Measurements from ENCODE around the gene ST6GAL1. TPM values are rescaled to one million over a fixed set of nuclear protein-coding genes. Genes with fewer than 3 reads are reported as not detected.

ST6GAL1 gene
- total and polyA plus RNA-seq, 7 experiments from 2014 or later: 115 to 313 (median 214) TPM

DNA sequence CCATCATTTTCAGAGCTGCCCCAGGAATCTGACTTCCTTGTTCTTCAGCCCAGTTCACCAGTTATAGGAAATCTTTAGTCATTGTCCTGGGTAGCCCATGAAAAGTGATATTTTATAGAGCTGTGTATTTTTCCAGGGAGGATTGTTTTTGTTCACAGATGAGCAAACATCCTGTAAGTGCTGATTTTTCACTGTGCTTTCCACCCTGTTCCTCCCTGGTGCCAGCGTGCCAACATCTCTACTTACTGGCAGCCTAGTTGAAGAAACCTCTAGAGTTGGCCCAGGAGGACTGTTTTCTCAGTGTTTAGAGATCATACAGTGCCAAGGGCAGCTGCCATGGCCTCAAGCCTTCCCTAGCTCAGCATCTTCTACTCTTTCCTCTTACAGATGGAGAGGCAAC is 41.3 kb downstream of the ST6GAL1 start:
- ATAC-seq: no peak
- Histone ChIP-seq H3K36me3 (ENCODE audit: control insufficient read depth in 2 of 3, insufficient read depth in 3 of 3, low read length in 3 of 3) (peaks cover 5 to 57% (median 18%) of the 10 kb centered on the region in 3 experiments), H3K4me3 (ENCODE audit: low read length) (no peak overlapping the region), H3K27ac (ENCODE audit: low read depth, low read length) (no peak overlapping the region), H3K4me1 (ENCODE audit: control insufficient read depth in 2 of 2, insufficient read depth in 2 of 2, low read length in 2 of 2) (no peaks in the 10 kb centered on the region), H3K27me3 (ENCODE audit: control insufficient read depth in 2 of 2, insufficient read depth in 2 of 2, low read length in 2 of 2) (no peaks in the 10 kb centered on the region), H3K9me3 (ENCODE audit: control insufficient read depth in 2 of 3, low read length in 3 of 3) (no peaks in the 10 kb centered on the region)
- no peak for DNase-seq
- peaks cover 15 to 83% (median 61%) of the 10 kb centered on the region in 5 donors for H3K36me3 Mint-ChIP-seq
- peaks cover 0 to 3% (median 0%) of the 10 kb centered on the region in 11 donors for H3K9me3 Mint-ChIP-seq
- ChIA-PET POLR2A (interaction anchor here (0.7 to 1.0 kb wide), 7 partner anchors 9 to 56 kb away, joined by 3 to 5 read pairs (median 3); no protein-coding TSS in a partner anchor), CTCF (interaction anchor here (1.0 kb wide), 1 partner anchor 122 kb away, joined by 4 read pairs; no protein-coding TSS in a partner anchor)
- H3K4me3 Mint-ChIP-seq: no peak overlapping the region
- H3K27ac Mint-ChIP-seq: peak overlapping the region in 2 of 9 donors; percentile 12 to 13
- intact Hi-C loops (cut with micrococcal nuclease): no loop called here
- peaks cover 26 to 55% (median 36%) of the 10 kb centered on the region in 7 donors for H3K4me1 Mint-ChIP-seq
- no peaks in the 10 kb centered on the region for H3K27me3 Mint-ChIP-seq

DNA sequence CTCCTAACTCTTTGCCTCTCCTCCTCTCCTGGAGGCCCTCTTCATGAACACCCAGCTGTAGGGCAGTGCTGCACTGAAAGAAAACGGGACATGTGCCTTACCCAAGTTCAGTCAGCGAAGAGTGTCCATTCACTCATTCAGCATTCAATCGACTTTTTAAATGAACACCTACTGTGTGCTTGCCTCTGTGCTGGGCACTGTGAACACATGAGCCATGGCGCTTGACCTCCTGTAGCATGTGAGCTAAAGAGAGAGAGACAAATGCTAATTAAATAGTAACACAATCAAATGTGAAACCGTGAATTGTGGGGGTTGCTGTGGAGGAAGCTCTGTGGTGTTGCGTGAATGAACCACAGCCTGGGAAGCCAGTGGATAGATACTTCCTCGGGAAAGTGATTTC is 43.4 kb downstream of the ST6GAL1 start:
- peaks cover 22 to 42% (median 29%) of the 10 kb centered on the region in 7 donors for H3K4me1 Mint-ChIP-seq
- peaks cover 0 to 3% (median 0%) of the 10 kb centered on the region in 11 donors for H3K9me3 Mint-ChIP-seq
- Histone ChIP-seq H3K4me3 (ENCODE audit: low read length) (no peak overlapping the region), H3K27me3 (ENCODE audit: control insufficient read depth in 2 of 2, insufficient read depth in 2 of 2, low read length in 2 of 2) (no peaks in the 10 kb centered on the region), H3K27ac (ENCODE audit: low read depth, low read length) (no peak overlapping the region), H3K4me1 (ENCODE audit: control insufficient read depth in 2 of 2, insufficient read depth in 2 of 2, low read length in 2 of 2) (no peaks in the 10 kb centered on the region), H3K9me3 (ENCODE audit: control insufficient read depth in 2 of 3, low read length in 3 of 3) (no peaks in the 10 kb centered on the region), H3K36me3 (ENCODE audit: control insufficient read depth in 2 of 3, insufficient read depth in 3 of 3, low read length in 3 of 3) (peaks cover 5 to 48% (median 18%) of the 10 kb centered on the region in 3 experiments)
- no peak overlapping the region for H3K4me3 Mint-ChIP-seq
- no peaks in the 10 kb centered on the region for H3K27me3 Mint-ChIP-seq
- DNase-seq: no peak
- H3K36me3 Mint-ChIP-seq: peaks cover 11 to 70% (median 53%) of the 10 kb centered on the region in 5 donors
- no peak for ATAC-seq
- intact Hi-C loops (cut with micrococcal nuclease): no loop called here
- ChIA-PET POLR2A (no interaction called here), CTCF (no interaction called here)
- H3K27ac Mint-ChIP-seq: no peak overlapping the region

DNA sequence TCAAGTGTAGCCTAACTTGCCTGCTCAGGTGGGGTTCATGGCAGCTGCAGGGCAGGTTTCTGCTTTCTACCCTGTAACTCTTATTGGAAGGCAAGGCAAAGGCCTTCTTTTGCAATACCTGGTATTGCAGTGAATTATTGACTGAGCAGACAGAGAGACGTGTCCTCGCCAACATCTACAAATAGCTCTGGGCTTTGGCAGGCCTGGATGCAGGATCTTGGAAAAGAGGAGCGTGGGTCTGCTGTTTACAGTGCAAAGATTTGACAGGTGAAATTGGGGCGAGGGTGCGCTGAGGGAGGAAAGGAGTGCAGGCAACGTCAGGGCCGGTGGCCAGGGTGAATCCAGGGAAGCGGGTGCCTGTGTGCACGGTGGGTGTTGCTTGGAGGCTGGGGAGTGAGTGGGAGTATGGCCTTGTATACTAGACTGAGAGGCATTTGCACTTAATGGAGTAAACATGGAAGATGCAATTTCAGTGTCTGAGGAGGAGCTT is 44.5 kb downstream of the ST6GAL1 start:
- Mint-ChIP-seq H3K4me3 (no peak overlapping the region), H3K4me1 (peaks cover 12 to 33% (median 20%) of the 10 kb centered on the region in 7 donors), H3K27me3 (no peaks in the 10 kb centered on the region), H3K36me3 (peaks cover 11 to 69% (median 52%) of the 10 kb centered on the region in 5 donors), H3K27ac (peak overlapping the region in 3 of 9 donors; percentile 15 to 78 (median 18)), H3K9me3 (no peaks in the 10 kb centered on the region)
- POLR2A ChIA-PET: no interaction called here
- no peaks in the 10 kb centered on the region for H3K27me3 ChIP-seq (ENCODE audit: control insufficient read depth in 2 of 2, insufficient read depth in 2 of 2, low read length in 2 of 2)
- DNase-seq (no peak), ATAC-seq (no peak)
- no peak overlapping the region for H3K4me3 ChIP-seq (ENCODE audit: low read length)
- intact Hi-C loops (cut with micrococcal nuclease): no loop called here
- no peak overlapping the region for H3K27ac ChIP-seq (ENCODE audit: low read depth, low read length)
- H3K36me3 ChIP-seq (ENCODE audit: control insufficient read depth in 2 of 3, insufficient read depth in 3 of 3, low read length in 3 of 3): peaks cover 6 to 56% (median 18%) of the 10 kb centered on the region in 3 experiments
- CTCF ChIA-PET: no interaction called here
- H3K4me1 ChIP-seq (ENCODE audit: control insufficient read depth in 2 of 2, insufficient read depth in 2 of 2, low read length in 2 of 2): no peaks in the 10 kb centered on the region
- H3K9me3 ChIP-seq (ENCODE audit: control insufficient read depth in 2 of 3, low read length in 3 of 3): no peaks in the 10 kb centered on the region

DNA sequence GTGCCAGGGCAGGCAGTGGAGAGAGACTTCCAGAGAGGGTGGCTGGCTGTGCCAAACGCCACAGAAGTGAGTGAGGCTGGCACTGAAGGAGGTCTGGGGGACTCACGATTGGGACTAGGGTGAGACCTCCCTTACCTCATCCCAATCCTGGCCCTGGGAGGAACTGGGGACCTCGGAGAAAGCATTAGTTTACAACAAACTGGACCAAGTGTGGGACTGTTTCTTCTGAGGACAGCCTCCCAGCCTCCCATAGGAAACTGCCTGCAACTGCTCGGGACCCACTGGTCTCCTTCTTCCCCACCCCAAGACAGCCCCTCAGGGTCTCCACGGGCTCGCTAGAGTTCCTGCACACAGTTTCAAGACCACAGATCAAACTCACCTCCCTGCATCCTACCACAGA is 45.4 kb downstream of the ST6GAL1 start:
- Histone ChIP-seq H3K4me3 (ENCODE audit: low read length) (no peak overlapping the region), H3K27me3 (ENCODE audit: control insufficient read depth in 2 of 2, insufficient read depth in 2 of 2, low read length in 2 of 2) (no peaks in the 10 kb centered on the region), H3K4me1 (ENCODE audit: control insufficient read depth in 2 of 2, insufficient read depth in 2 of 2, low read length in 2 of 2) (no peaks in the 10 kb centered on the region), H3K27ac (ENCODE audit: low read depth, low read length) (no peak overlapping the region), H3K9me3 (ENCODE audit: control insufficient read depth in 2 of 3, low read length in 3 of 3) (no peaks in the 10 kb centered on the region), H3K36me3 (ENCODE audit: control insufficient read depth in 2 of 3, insufficient read depth in 3 of 3, low read length in 3 of 3) (peaks cover 10 to 61% (median 15%) of the 10 kb centered on the region in 3 experiments)
- Mint-ChIP-seq H3K9me3 (no peaks in the 10 kb centered on the region), H3K4me3 (no peak overlapping the region), H3K27me3 (no peaks in the 10 kb centered on the region), H3K36me3 (peaks cover 12 to 69% (median 50%) of the 10 kb centered on the region in 5 donors), H3K27ac (no peak overlapping the region), H3K4me1 (peaks cover 10 to 29% (median 14%) of the 10 kb centered on the region in 7 donors)
- ATAC-seq: no peak
- POLR2A ChIA-PET: interaction anchor here (0.6 kb wide), 1 partner anchor 1095 kb away, joined by 4 read pairs; no protein-coding TSS in a partner anchor
- intact Hi-C loops (cut with micrococcal nuclease): no loop called here
- DNase-seq: no peak
- CTCF ChIA-PET: no interaction called here

DNA sequence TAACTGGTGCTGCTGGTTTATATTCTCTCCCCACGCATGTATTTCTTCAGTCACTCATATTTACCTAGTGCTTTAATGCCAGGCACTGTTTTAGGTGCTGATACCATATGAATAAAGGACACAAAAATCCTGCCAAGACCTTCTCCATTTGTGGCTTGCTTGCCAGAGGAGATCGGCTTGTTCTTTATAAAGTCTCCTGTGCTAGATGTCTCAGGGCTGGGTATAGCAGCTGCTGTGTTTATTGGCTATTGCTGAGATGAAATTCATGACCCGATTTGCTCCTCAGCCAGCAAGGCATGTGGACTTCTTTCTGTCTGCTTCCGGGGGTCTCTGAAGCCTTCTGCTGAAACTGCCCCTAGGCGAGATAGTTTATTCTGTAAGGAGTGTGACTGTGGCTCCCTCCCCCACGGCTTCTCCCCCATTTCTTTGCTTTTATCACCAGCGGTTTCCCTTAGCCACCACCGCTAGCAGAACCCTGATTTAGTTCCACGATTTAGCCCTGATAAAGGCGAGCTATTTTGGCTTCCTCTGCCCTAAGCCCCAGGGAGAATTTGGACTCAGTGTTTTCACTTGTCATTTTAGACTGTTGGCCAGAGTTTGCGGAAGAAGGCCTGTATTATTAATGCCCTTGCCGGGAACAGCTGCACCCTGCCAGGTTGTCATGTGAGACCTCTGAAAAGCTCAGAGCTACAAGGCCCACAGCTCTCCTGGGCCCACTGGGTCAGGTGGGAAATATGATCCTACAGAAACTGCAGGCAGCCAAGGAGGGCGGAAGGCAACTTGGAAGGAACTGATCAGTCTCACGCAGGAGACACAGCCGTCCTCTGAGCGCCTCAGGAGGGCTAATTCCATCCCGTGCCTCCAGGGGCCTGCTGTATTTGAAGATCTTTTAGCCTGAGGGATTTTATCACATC is 46.8 kb downstream of the ST6GAL1 start:
- no peak for DNase-seq
- intact Hi-C loops (cut with micrococcal nuclease): no loop called here
- POLR2A ChIA-PET: interaction anchor here (0.6 to 1.7 kb wide), 2 partner anchors 61 to 99 kb away, joined by 3 read pairs; no protein-coding TSS in a partner anchor
- Mint-ChIP-seq H3K9me3 (no peaks in the 10 kb centered on the region), H3K27ac (peak overlapping the region in 2 of 9 donors; percentile 34 to 81), H3K36me3 (peaks cover 9 to 71% (median 53%) of the 10 kb centered on the region in 5 donors), H3K4me3 (no peak overlapping the region), H3K4me1 (peaks cover 12 to 36% (median 23%) of the 10 kb centered on the region in 7 donors), H3K27me3 (no peaks in the 10 kb centered on the region)
- H3K9me3 ChIP-seq (ENCODE audit: control insufficient read depth in 2 of 3, low read length in 3 of 3): no peaks in the 10 kb centered on the region
- peaks cover 10 to 62% (median 16%) of the 10 kb centered on the region in 3 experiments for H3K36me3 ChIP-seq (ENCODE audit: control insufficient read depth in 2 of 3, insufficient read depth in 3 of 3, low read length in 3 of 3)
- H3K4me3 ChIP-seq (ENCODE audit: low read length): no peak overlapping the region
- H3K4me1 ChIP-seq (ENCODE audit: control insufficient read depth in 2 of 2, insufficient read depth in 2 of 2, low read length in 2 of 2): no peaks in the 10 kb centered on the region
- ATAC-seq: no peak
- H3K27ac ChIP-seq (ENCODE audit: low read depth, low read length): no peak overlapping the region
- CTCF ChIA-PET: no interaction called here
- H3K27me3 ChIP-seq (ENCODE audit: control insufficient read depth in 2 of 2, insufficient read depth in 2 of 2, low read length in 2 of 2): no peaks in the 10 kb centered on the region

DNA sequence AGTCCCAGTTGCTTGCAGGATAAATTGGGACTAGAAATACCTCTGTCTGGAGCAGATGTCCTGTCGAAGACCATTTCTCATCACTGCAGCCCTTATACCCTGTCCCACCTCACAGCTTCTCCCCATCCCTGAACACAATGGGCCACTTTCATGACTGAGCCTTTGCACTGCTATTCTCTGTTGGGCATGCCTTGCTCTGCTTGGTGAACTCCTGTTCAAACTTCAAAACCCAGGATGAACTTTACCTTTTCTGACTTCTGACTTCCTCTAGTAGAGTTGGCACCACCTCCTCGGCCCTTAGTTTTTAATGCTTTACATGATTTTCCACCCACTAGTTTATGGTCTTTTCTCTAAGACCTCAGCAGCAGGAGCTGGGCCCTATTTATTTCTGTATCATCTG is 48.4 kb downstream of the ST6GAL1 start:
- POLR2A ChIA-PET: interaction anchor here (1.3 to 1.7 kb wide), 2 partner anchors 10 to 63 kb away, joined by 3 to 4 read pairs; no protein-coding TSS in a partner anchor
- no peaks in the 10 kb centered on the region for H3K9me3 Mint-ChIP-seq
- H3K27me3 Mint-ChIP-seq: no peaks in the 10 kb centered on the region
- no peak for DNase-seq
- Histone ChIP-seq H3K4me3 (ENCODE audit: low read length) (no peak overlapping the region), H3K27ac (ENCODE audit: low read depth, low read length) (no peak overlapping the region), H3K4me1 (ENCODE audit: control insufficient read depth in 2 of 2, insufficient read depth in 2 of 2, low read length in 2 of 2) (no peaks in the 10 kb centered on the region), H3K9me3 (ENCODE audit: control insufficient read depth in 2 of 3, low read length in 3 of 3) (no peaks in the 10 kb centered on the region), H3K27me3 (ENCODE audit: control insufficient read depth in 2 of 2, insufficient read depth in 2 of 2, low read length in 2 of 2) (no peaks in the 10 kb centered on the region), H3K36me3 (ENCODE audit: control insufficient read depth in 2 of 3, insufficient read depth in 3 of 3, low read length in 3 of 3) (peaks cover 13 to 55% (median 17%) of the 10 kb centered on the region in 3 experiments)
- ATAC-seq: no peak
- peaks cover 15 to 37% (median 27%) of the 10 kb centered on the region in 7 donors for H3K4me1 Mint-ChIP-seq
- H3K36me3 Mint-ChIP-seq: peaks cover 11 to 69% (median 48%) of the 10 kb centered on the region in 5 donors
- intact Hi-C loops (cut with micrococcal nuclease): no loop called here
- H3K4me3 Mint-ChIP-seq: no peak overlapping the region
- CTCF ChIA-PET: interaction anchor here (1.1 kb wide), 1 partner anchor 88 kb away, joined by 3 read pairs; no protein-coding TSS in a partner anchor
- H3K27ac Mint-ChIP-seq: peak overlapping the region in 2 of 9 donors; percentile 3 to 76
